Activated naive CD4-positive, alpha-beta T cell treated with anti-CD3 and anti-CD28 coated beads, Interleukin-2, amount 50 U/mL, for 72 hours (primary cell): ENCODE measurements around the gene CREG2. TPM values are rescaled to one million over a fixed set of nuclear protein-coding genes. Genes with fewer than 3 reads are reported as not detected.
A peak's percentile ranks its signal among the peaks of the same experiment; 100 is the strongest.
"Not testable (repeated sequence)": the region's sequence is repeated elsewhere in the genome, so short reads cannot be mapped to it uniquely, and the experiment has no call there.

ENCODE experiments used
- ATAC-seq, 2 donors: fragments of 150-1000 bp; cut with Tn5 transposase; 2 replicates each; pipeline ENCODE4 v1.10.0; 2021; ENCODE audit warnings: mild to moderate bottlenecking in 2 of 2, moderate library complexity in 2 of 2
- DNase-seq, 2 donors: peaks; one replicate each; pipeline ENCODE4 v3.0.0; 2021 to 2022; ENCODE audit warnings: low spot score in 2 of 2
- H3K27ac Mint-ChIP-seq, 2 donors: one replicate each; pipeline ENCODE4 v1.8.0; 2022; ENCODE audit warnings: mild to moderate bottlenecking in 2 of 2, mixed read lengths in 2 of 2
- H3K36me3 Mint-ChIP-seq, 2 donors: one replicate each; pipeline ENCODE4 v1.8.0; 2022; ENCODE audit warnings: mixed read lengths in 2 of 2
- H3K9me3 Mint-ChIP-seq, 2 donors: one replicate each; pipeline ENCODE4 v1.8.0; 2022; ENCODE audit warnings: mixed read lengths in 2 of 2
- total RNA-seq, 2 donors: library from RNA; stranded (reverse); gene quantifications; one replicate each; pipeline ENCODE4 v1.2.3, GENCODE V29; 2022

CREG2 gene
- total RNA-seq, 2 donors from 2014 or later = not detected

DNA sequence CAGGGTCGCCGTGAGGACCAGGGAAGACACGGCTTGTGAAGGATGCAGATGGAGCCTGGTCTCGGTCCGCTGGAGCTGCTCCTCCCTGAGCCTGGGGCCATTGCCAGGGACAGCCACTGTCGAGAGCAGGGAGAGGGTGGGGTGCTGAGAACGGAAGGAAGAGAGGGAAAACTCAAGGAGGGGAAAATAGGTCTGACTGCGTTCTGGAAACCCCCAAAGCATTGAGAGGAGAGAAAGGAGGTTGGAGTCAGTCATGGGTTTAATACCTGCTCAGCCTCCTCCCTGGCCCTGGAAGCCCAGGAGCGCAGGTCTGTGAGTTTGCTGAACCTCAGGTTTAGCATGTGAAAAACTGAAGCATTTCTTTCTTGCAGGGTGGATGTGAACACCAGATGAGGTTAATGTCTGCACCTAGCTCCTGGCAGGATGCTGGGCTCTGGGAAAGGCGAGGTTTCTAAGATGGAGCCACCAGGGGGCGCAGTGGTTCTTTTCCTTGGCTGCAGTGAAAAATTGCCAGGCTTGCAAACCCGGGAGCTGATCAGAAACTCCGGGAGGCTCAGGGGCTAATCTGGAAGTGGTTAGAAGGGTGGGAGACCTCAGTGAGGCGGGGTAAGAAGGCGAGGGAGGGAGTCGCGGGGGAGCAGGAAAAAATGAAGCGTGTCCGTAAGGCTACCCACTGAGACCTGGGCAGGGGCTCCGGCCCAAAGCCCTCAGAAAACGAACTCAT, 45.2 kb downstream of the CREG2 start:
- Mint-ChIP-seq H3K36me3 (no peaks in the 10 kb centered on the region), H3K27ac (no peak overlapping the region), H3K9me3 (no peaks in the 10 kb centered on the region)
- DNase-seq (peak in 1 of 2 donors; percentile 80), ATAC-seq (peak; percentile 49 to 73)

DNA sequence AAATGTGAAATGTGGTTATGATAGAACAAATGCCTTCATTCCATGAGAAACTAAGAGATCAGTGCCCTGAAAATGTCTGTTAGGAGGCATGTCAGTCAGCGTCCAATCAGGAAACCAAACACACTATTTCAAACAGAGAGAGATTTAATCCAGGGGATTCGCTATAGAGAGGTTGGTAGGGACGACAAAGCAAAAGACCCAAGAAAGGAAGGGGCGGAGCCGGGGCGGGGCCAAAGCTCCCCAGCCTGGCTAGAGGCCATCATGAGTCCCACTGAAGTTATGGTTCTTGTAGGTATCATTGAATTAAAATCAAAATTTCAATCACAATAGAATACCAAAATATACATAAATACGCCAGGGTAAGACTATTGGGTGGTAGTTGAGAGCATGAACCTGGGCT, 45.9 kb downstream of the CREG2 start:
- Mint-ChIP-seq H3K27ac (no peak overlapping the region), H3K9me3 (no peaks in the 10 kb centered on the region), H3K36me3 (no peaks in the 10 kb centered on the region)
- peak in 1 of 2 donors; percentile 34 for DNase-seq
- ATAC-seq = peak; percentile 43 to 52

DNA sequence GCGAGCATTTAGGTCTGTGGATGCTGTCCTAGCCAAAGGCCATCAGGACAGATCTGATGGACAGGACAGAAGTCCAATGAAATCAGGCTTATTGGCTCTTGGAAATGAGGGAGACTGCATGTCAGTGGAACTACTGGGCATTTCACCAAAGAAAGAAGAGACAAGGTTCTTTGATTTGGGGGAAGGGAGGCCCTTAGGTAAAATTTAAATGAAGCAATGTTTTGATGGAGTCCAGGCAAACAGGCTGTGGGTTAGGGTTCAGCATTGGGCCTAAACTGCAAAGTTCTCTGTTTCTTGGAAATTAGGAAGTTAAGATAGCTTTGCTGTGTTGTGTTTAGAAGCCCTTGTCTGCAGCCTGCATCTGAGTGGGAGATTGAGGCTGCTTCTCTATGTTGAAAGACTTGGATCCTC, 47.2 kb downstream of the CREG2 start:
- Mint-ChIP-seq H3K27ac (no peak overlapping the region), H3K9me3 (no peaks in the 10 kb centered on the region), H3K36me3 (no peaks in the 10 kb centered on the region)
- DNase-seq (no peak), ATAC-seq (no peak)

DNA sequence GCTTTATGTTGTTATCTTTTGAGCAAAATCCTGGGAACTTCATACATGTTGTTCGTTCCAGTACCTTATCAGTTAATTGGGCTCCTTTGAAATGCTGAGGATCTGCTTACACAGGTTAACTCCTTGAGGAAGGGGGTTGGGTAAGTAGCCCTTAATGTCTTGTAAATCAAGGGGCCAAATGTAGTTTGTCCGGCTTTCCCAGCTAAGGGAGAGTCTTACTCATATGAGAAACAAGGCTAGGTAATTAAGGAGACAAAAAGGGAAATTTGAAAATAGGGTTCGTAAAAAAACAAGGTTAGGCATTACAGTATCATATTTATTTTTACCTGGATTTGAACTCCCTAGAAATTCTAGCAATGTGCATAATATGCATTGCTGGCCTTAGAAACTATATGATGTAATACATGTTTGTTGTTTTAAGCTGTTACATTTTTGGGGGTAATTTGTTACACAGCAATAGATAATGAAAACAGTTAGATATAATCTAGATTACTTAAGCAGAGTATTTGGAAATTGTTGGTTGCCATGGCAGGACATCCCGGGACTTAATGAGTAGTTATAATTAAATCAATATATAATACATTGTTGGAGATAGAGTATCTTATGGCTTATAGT, 47.9 kb downstream of the CREG2 start:
- Mint-ChIP-seq H3K27ac (no peak overlapping the region), H3K36me3 (no peaks in the 10 kb centered on the region), H3K9me3 (no peaks in the 10 kb centered on the region)
- ATAC-seq (no peak), DNase-seq (no peak)

DNA sequence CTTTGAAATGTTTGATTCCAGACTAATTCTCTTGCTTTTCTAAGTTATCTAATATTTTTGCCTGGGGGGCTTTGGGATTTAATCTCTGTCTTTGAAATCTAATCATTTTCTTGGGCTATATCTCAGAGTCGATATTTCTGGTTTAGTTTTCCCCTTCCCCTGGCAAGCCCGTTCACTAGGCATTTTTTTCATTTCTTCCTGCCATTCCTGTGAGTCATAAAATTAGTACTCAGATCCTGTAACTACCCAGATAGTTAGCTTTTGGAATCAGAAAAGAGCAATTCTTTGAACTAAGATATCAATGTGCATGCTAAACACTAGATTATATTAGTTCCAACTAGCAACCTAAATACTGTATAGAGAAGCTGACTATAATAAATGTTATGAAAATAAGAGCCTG, 49.4 kb downstream of the CREG2 start:
- DNase-seq (no peak), ATAC-seq (no peak)
- Mint-ChIP-seq H3K9me3 (no peaks in the 10 kb centered on the region), H3K27ac (no peak overlapping the region), H3K36me3 (no peaks in the 10 kb centered on the region)

DNA sequence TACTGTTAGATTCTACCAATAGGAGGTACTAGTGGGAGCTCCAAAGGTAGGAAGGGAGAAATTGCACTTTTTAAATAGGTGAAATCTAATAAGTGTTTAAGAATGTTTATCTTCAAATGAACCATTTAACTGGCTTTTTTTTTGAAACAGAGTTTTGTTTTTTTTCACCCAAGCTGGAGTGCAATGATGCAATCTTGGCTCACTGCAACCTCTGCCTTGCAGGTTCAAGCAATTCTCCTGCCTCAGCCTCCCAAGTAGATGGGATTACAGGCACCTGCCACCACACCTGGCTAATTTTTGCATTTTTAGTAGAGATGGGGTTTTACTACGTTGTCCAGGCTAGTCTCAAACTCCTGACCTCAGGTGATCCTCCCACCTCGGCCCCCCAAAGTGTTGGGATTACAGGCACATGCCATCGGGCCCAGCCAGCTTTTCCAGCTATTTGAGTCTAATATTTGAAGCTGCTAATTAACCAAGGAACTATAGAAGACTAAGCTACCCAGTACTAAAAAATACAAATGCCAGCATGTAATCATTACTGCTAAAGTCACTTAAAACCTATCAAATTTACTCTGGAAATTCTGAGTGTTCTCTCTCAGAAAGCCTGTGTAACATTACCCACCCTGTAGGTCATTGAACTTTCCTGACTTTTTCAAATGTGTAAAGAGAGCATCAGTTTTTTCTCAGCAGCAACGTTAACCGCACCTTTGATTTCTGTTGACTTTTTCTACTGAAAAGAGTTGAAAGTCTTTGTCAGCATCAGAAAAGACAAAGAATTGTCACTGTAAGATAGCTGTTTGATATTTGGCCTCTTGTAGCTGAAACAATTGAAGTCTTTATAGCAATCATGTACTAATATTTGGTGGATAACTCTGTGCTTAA, 54.2 kb downstream of the CREG2 start:
- Mint-ChIP-seq H3K9me3 (no peaks in the 10 kb centered on the region), H3K27ac (no peak overlapping the region), H3K36me3 (no peaks in the 10 kb centered on the region)
- DNase-seq = no peak
- ATAC-seq = peak in 1 of 2 donors; percentile 45

DNA sequence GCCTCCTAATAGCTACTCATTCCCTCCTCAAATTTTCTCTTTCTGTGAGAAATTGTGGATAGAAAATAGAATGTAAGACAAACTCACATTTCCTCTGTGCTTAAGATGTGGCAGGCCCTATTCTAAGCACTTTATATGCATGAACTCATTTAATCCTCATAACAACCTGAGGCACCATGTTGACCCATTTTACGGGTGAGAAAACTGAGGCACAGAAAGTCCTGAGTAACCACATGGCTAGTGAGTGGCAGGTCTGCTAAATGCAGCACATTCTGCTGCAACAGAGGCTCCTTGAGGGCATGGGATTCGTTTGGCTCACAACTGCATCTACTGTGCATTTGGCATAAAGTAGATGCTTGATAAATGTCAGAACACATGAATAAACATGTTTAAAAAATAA, 56.1 kb downstream of the CREG2 start:
- Mint-ChIP-seq H3K36me3 (no peaks in the 10 kb centered on the region), H3K9me3 (no peaks in the 10 kb centered on the region), H3K27ac (peak overlapping the region; percentile 37 to 81)
- no peak for DNase-seq
- no peak for ATAC-seq

DNA sequence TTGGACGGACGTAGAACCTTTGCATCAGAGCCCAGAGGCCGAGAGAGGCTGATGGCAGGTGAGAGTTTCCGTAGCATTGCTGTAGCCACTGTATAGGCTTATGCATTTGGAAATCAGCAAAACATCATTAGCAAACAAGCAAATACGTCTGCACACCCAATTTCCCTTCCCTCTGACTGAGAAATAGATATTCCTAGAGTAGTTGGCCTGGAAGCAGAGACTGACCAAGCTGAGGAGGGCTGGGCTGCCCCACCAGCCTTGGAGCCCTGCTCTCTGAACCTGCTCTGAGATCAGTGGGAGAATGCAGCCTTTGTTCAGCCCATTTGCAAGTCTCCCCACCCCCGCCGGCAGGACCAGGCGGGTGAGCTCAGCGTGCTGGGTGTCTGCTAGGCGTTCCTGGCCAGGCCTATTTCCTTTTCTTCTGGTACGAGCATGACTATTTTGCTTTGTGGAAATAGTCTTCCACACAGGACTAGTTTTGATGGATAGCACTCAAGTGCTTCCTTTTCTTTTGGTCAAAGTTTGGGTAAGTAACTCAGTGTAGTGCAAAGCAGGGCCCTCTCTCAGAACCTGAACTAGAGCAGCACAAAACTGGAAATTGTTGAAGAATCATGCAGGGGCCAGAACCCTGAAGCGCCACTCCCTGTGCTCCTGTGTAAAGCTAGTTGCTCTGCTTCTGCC, 56.9 kb downstream of the CREG2 start:
- DNase-seq (peak in 1 of 2 donors; percentile 27), ATAC-seq (peak; percentile 40 to 60)
- Mint-ChIP-seq H3K9me3 (no peaks in the 10 kb centered on the region), H3K36me3 (no peaks in the 10 kb centered on the region), H3K27ac (peak overlapping the region in 1 of 2 donors; percentile 81)

DNA sequence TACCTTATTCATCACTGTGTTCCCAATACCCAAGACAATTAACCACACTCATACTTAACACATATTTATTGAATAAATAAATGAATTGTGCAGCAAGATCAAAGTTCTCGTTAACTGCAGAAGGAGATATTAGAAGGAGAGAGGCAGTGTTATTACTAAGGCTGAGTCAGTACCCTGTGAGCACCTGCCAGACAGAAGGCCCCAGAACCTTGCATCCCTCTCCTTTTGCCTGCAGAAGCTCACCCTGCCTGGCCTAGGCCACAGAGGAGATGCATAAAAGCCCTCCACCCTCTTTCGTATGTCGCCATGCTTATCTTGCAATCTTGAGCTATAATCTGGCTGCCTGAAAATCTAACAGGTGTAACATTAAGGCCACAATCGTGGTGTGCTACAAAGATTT, 58.3 kb downstream of the CREG2 start:
- peak in 1 of 2 donors; percentile 47 for ATAC-seq
- Mint-ChIP-seq H3K36me3 (no peaks in the 10 kb centered on the region), H3K27ac (no peak overlapping the region), H3K9me3 (no peaks in the 10 kb centered on the region)
- DNase-seq = no peak

DNA sequence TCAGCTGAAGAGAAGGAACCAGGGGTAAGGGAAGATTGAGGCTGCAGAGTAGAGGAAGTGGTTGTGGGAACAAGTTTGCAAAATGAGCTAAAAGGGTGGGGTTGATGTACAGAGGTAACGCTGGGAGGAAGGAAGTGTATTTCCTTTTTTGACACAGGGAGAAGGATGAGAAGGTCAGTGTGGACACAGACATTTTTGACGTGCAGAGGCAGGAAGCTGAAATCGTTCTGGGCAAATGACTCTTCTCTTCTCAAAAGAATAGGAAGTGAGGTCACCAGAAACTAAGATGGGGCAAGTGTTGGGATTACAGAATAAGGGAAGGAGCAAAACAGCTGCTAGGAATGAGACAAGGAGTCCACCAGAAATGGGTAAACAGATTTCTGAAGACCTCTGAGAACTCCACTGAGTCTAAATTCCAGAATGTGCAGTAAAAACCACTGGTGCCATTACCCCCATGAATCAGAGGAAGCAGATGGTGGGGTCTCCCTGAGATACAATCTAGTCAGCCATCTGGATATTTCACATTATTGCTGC, 58.8 kb downstream of the CREG2 start:
- DNase-seq (no peak), ATAC-seq (peak; percentile 78 to 89)
- no peaks in the 10 kb centered on the region for H3K36me3 Mint-ChIP-seq
- no peak overlapping the region for H3K27ac Mint-ChIP-seq
- H3K9me3 Mint-ChIP-seq = no peaks in the 10 kb centered on the region

DNA sequence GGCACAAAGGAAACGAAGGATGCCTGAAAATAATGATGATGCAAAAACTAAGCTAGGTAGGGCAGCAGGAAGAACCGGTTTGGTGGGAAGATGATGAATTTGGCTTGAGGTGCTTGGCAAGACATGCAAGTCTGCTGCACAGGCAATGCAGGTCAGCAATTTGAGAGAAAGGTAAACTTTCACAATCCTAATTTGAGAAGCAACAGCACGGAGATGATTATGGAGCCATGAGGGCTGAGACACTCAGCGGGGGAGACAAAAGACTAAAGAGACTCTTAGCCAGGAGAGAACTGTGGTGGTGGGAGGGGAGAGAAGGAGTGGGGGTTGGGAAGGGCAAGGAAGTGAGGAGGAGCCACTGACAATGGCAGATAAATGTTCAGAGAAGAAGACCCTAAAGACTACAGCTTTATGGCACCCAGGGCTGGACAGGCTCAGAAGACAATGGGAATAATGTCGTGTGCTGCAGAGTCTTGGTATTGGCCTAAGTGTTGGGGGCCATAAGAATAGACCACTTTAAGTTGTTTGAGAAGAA, 59.4 kb downstream of the CREG2 start:
- DNase-seq = no peak

DNA sequence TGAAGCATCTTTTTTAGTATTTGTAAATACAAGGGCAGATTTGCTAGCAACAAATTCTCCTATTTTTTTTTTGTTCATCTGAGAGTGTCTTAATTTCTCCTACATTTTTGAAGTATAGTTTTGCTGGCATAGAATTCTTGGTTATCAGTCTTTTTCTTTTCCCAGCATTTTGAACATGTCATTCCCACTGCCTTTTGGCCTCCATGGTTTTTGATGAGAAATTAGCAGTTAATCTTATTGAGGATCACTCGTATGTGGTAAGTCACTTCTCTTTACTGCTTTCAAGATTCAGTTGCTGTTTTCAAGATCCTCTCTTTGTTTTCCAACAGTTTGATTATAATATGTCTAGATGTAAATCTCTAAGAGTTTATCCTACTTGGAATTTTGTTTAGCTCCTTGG, 61.9 kb downstream of the CREG2 start:
- ATAC-seq = no peak
- no peaks in the 10 kb centered on the region for H3K9me3 Mint-ChIP-seq
- H3K27ac Mint-ChIP-seq = no peak overlapping the region
- no peaks in the 10 kb centered on the region for H3K36me3 Mint-ChIP-seq
- no peak for DNase-seq

More for the DNA sequence above, 59.4 kb downstream of the CREG2 start:
- no peak overlapping the region for H3K27ac Mint-ChIP-seq
- H3K9me3 Mint-ChIP-seq = no peaks in the 10 kb centered on the region
- H3K36me3 Mint-ChIP-seq = no peaks in the 10 kb centered on the region
- ATAC-seq = peak in 1 of 2 donors; percentile 41

DNA sequence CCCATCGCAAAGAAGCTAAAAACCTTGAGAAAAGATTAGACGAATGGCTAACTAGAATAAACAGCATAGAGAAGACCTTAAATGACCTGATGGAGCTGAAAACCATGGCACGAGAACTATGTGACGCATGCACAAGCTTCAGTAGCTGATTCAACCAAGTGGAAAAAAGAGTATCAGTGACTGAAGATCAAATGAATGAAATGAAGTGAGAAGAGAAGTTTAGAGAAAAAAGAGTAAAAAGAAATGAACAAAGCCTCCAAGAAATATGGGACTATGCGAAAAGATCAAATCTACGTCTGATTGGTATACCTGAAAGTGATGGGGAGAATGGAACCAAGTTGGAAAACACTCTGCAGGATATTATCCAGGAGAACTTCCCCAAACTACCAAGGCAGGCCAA, 70.7 kb downstream of the CREG2 start:
- H3K9me3 Mint-ChIP-seq, H3K27ac Mint-ChIP-seq, DNase-seq, H3K36me3 Mint-ChIP-seq, ATAC-seq: not testable (repeated sequence)

DNA sequence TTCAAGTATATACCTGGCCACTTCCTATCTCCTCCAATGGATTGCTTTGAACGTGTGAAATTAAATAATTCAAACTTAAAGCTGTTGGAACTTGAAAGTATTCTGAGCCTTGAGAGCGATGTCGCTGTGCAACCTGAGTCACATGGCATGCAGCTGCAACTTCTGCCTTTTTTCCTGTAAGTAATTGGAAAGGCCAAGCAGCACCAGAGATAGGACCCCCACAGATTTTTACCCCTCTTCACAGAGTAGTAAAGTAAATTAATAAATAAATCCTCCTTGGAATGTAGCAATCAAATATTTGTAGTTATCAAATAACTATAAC, 75.6 kb downstream of the CREG2 start:
- H3K36me3 Mint-ChIP-seq = peaks cover 8 to 19% of the 10 kb centered on the region in 2 donors
- H3K27ac Mint-ChIP-seq = peak overlapping the region in 1 of 2 donors; percentile 50
- DNase-seq = no peak
- H3K9me3 Mint-ChIP-seq = peaks cover 0 to 5% of the 10 kb centered on the region in 2 donors
- no peak for ATAC-seq

DNA sequence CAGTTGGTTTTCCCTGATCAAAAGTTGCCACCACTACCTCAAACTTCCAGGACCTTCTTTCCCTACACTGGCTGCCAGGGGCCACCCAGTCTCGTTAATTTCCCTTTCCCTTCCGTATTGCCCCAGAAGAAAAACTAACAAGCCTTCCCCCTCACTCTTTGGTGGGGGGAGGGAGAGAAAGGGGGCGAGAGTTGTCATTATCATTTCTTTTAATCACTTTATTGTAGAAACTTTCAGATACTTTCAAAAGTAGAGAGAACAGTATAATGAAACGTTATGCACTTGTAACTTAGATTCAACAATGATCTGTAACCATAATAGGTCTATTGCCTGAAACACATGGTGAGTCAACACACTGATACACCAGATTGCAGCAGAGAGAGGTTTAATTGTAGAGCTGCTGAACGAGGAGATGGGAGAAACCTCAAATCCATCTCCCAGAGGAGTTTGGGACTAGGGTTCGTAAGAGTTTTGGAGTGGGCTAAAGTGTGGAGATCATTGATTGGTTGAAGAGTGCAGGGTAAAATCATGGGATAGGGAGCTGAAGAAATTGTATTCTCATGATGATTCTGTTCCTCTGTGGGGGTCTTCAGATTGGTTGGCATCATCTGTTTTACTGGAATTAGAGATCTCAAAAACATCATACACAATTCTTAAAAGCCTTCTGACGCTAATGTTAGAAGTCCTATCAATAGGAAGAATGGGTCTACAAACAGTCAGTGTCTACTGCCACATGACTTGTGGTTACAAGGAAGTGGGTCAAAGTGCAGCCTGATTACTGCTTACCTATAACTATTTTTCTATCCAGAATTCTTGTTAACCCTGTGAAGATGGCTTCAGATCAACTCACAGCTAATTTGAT, 76.2 kb downstream of the CREG2 start:
- ATAC-seq = no peak
- H3K9me3 Mint-ChIP-seq = no peaks in the 10 kb centered on the region
- peak overlapping the region in 1 of 2 donors; percentile 28 for H3K27ac Mint-ChIP-seq
- H3K36me3 Mint-ChIP-seq = peaks cover 8 to 18% of the 10 kb centered on the region in 2 donors
- no peak for DNase-seq
